Eye (tissue), 1 donor: Measurements from ENCODE around the gene CEP85.
"Not testable (repeated sequence)": the region's sequence is repeated elsewhere in the genome, so short reads cannot be mapped to it uniquely, and the experiment has no call there.

ENCODE experiments used
- DNase-seq: peaks from one replicate; pipeline ENCODE4 v3.0.0-alpha.2; 2015

Gene CEP85

GRCh38 chr1:26291433-26291832 is 57.4 kb downstream of the CEP85 start:
- DNase-seq = no peak

DNA sequence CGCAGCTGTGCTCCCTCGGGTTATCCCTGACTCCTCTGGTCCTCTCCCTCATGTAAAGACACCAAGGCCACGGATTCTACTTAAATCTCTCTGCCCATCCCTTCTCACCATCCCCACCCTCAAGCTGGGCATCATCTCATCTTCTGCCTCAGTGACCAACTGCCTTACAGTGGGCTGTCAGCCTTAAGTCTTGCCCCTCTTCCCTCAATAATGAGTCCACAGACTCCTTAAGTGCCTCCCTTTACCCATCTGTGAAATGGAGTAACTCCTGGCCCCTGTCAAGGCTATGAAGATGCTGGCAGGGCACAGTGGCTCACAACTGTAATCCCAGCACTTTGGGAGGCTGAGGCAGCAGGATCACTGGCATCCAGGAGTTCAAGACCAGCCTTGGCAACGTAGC is 57.9 kb downstream of the CEP85 start:
- DNase-seq = no peak

DNA sequence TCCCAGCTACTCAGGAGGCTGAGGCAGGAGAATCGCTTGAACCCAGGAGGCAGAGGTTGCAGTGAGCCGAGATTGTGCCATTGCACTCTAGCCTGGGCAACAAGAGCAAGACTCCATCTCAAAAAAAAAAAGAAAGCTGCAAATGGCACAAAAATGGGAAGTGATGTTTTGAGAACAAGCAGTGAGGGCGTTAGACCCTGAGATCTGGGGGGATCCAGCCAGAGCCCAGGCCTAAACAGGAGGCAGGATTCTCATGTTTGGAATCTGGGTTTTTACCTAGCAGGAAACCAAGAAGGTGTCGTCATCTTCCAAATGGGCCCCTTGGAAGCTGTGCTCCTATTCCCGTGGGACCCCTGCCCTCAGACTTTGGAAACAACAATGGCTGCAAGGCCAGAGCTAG is 58.7 kb downstream of the CEP85 start:
- DNase-seq = not testable (repeated sequence)

GRCh38 chr1:26293911-26294463 is 60.0 kb downstream of the CEP85 start:
- DNase-seq = no peak

DNA sequence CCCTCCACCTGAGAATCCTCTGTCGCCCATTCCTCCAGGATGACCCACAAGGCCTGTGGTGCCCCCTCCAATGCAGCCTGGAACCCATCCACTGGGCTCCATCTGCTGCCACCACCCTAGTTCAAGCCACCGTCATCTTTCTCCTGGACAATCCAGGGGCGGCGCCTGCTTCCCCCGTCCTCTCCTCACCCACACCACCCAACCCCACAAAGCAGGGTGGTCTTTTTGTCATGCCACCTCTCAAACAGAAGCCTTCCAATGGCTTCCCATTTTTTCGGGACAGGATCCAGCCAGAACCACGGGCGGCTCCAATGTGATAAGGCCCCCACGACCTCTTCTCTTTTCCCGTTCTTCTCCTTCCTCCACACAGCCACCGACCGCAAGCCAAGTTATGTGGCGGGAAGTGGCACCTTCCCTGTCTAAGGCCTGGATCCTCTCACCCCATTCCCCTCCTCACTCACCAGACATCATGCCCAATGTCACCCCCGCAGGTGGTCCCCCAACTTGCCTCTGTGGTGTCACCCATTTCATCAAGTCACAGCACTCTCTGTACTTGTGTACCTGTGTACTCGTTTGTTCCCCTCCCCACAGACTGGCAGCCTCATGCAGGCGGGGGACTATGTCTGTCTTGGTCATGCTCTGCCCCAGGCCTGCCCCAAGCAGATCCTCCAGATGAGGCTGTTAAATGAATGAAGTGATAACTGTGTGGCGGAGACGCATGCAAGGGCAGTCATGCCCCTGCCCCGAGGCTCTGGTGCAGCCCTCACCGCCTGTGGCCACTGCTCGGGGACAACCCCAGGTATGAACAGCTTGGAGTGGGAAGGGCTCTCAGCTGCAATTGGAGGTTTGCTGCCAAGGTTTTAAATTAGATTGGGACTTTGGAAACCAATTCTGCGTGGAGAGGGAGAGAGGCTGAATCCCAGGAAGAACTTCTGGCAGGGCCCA is 61.5 kb downstream of the CEP85 start:
- DNase-seq = no peak

GRCh38 chr1:26296340-26297056 is 62.5 kb downstream of the CEP85 start:
- DNase-seq = no peak

DNA sequence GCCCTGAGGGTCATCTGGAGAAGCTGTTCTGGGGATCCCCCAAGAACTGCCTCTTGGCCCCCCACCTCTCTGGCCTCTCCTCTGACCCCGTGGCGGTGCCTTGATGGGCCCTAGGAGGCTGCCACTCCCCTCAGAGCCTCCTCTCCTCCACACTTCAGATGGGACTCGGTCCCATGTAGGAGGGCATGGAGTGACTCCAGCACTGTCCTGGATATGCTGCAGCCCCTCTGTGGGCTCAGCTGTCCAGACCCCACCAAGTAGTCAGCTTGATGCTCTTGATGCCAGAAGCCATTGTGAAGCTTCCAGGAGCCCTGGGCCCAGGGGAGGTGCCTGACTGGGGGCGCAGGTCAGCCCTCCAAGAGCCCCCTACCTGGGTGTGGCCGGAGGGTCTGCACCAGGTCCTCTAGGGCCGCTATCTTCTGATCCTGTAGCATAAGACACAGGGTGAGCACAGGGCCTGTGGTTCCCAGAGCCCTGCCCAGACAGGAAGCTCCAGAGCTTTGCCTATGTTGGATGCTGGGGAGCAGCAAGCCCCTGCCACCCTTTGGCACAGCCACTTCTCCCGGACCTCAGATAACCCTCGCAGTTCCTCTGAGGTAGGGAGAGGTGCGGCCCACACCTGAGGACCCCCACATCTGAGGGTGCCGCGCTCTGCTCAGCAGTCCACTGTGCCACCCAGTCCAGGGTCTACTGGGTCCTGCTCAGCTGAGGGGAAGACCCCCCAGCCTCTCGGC is 63.2 kb downstream of the CEP85 start:
- DNase-seq = no peak

DNA sequence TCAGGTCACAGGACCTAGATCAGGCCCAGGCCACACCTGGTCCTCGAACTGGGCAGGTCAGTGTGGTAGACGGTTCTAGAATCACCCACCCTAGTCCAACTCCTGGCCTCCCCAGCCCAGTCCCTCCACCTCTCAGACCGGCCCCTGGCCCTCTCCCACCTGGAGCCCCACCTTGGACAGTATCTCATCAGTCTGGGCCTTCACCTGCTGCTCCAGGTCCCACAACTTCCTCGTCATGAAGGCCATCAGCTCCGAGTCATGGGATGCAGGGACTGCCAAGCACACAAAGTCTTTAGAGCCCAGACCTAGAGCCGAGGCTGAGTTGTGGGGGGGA is 63.8 kb downstream of the CEP85 start:
- no peak for DNase-seq

DNA sequence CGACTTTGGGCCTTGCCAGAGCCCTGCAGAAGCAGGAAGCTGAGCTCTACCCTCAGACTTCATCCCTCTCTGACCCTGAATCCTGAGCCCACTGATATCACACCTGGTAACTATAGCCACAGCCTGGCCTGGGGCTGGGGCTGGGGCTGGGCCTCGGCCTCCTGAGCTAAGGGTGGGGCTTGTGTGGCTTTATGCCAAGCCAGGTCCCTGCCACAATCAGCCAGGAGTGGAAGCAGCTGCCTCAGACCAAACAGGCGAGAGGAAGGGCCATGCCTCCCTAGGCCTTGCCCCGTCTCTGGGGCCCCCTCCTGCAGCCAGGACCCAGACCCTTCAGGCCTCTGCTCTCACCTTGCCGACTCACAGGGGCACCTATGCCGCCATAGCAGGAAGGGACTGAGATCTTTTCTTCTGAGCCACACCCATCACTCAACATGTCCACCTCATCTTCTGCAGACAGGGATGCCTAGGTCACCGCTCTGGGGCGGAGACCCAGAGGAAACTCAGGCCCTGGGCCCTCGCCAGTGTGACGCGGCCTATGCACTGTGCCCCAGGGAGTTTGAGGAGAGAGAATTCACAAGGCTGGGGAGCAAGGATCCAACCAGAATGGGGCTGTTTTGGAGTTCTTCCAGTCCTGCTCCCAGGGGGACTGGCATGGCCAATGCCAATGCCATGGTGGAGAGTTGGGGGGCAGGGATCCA is 66.7 kb downstream of the CEP85 start:
- no peak for DNase-seq

DNA sequence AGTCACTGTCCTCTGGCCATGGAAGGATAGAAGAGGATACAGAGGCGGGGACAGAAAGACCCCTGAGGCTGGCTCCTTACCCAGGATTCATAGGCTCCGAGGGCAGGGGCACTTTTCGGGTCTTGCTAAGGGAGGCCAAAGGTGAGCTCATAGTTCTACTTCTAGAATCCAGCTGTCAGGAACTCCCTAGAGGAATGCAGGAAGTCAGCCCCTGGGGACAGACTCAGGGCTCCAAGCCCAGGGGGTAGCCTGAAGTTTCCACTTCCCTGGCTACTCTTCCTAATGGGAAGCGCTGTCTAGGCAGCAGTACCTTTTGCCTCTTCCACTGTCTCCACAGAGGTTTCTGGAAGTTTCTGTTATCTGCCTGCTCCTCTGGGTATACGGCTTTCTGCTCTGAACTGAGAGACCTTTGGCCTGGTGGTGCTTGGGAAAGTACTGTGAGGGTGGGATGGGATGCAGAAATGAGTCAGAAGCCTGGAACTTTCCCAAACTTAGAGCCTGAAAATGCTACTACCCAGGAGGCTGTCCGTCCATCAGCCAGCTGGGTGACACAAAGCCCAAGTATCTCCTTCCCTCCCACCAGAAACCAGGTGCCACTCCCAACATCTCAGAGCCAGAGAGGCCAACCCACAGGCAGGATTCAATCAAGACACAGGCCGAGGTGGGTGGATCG is 68.9 kb downstream of the CEP85 start:
- no peak for DNase-seq

GRCh38 chr1:26305667-26306289 is 71.8 kb downstream of the CEP85 start:
- no peak for DNase-seq

DNA sequence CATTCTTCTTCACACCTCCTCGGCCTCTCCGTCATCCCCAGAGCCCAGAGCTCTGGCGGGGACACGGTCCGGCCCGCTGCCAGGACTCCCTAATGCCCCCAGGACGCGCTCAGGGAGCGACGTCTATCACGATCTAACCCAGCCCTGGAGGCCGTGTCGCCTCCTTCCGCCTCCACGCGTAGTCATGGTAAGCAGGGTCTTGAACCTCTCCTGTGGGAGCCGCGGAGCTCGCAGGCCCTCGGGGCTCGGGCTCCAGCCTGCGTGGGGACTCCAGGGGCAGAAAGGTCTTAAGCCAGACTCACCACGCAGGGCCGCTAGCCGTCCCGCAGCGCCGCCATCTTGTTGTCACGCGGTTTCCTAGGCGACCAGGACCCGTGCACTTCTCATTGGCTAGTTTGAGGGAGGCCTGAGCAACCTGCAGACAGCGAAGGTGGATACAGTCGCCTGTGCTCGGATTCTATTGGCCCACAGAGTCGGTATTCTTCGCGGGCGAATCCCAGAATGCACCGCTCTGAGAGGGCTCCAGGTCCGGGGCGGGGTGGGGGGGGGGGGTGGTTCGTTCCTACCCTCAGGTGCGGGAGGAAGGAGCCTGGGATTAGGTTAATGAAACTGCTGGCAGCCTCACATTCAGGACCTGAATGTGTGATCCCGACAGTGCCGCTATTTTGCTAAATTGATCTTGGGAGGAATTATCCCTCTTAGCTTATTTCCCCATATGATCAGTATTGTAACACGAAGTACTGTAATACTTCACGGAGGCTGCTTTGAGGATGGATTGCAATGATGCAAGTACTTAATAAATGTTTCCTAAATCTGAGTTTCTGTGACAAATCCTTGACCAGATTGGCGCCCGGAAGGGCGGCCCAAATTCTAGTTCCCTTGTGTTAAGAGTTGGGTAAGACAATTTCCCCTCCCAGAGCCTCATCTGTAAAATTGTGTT is 72.6 kb downstream of the CEP85 start, which contains the start of gene UBXN11:
TSS of gene UBXN11 (minus strand) at position 347 of the 940 bp plus-strand sequence. CDS start 3,753 bp downstream, outside the sequence.
- peak; percentile 96 for DNase-seq

DNA sequence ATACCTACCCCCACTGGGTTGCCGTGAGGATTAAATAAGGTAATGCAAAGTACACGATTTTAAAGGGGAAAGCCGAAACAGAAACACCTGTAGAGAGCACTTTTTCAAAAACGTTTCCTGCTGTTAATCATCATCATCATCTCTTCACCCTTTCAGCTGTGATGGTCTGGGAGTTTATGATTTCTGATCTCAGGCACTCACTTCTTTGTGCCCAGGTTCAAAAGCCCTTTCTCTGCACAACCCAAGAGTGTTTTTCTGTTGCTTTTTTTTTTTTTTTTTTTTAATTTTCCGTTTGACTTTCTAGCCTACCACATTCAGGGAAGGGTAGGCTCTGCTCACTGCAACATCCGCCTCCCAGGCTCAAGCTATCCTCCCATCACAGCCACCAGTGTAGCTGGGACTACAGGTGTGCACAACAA is 73.4 kb downstream of the CEP85 start:
- no peak for DNase-seq

DNA sequence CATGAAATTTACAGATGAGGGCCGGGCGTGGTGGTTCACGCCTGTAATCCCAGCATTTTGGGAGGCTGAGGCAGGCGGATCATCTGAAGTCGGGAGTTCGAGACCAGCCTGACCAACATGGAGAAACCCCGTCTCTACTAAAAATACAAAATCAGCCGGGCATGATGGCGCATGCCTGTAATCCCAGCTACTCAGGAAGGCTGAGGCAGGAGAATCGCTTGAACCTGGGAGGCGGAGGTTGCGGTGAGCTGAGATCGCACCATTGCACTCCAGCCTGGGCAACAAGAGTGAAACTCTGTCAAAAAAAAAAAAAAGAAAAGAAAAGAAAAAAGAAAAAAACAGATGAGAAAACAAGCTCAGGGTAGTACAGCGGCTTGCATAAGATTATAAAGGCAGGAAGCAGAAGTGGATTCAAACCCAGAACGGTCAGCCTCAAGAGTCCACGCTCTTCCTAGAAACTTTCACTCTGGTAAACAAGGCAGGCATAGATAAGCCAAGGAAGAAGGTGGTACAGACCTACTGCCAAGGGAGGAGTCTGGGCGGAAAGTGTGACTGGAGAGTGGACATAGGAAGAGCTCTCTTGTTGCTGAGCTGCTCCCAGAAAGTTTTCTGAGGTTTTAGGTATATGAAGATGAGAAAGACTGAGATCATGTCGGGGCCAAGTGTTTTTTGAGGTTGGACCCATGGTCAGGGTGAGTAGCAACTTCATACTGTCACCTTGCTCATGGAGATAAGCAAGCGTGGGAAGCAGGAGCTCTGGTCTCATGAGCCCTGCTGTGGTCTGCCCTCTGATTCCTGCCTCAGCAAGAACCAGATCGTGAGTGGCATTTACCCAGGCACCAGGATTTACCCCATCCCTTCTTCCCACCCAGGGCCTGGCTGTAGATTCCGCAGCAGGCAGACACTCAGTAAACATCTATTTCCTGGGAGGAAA is 74.2 kb downstream of the CEP85 start:
- DNase-seq = not testable (repeated sequence)

DNA sequence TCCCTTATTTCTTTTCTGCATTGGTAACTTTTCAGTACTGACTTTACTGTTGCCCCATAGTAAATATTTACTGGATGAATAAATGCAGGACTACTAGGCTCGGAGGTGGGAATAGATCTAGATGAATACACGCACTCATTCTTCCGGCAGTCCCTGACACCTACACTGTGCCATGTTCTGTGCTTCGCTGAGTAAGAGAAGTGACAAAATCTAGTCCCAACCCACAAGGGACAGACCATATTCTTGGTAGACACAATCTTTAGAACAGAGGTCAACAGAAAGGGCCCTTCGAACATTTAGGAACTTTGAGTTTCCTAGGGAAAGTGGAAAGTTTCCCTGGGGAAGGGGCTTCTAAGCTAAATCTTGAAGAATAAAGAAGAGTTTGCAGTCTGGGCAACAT is 80.5 kb downstream of the CEP85 start:
- no peak for DNase-seq

- DNase-seq = no peak
Measured at GRCh38 chr1:26315874-26316850, 82.2 kb downstream of the CEP85 start.

- DNase-seq = no peak
Measured at GRCh38 chr1:26317146-26317545, 83.1 kb downstream of the CEP85 start.
